Endodermal cell (in vitro differentiated cells): ENCODE measurements around the gene DCN. TPM values are rescaled to one million over a fixed set of nuclear protein-coding genes. Genes with fewer than 3 reads are reported as not detected.

Source experiments
- DNase-seq: peaks from one replicate; pipeline ENCODE4 v3.0.0-alpha.2; 2017
- H3K27ac ChIP-seq: 2 replicates; pipeline ENCODE4 v1.5.1; 2013; ENCODE audit warnings: mild to moderate bottlenecking, low read depth, low read length, moderate library complexity
- H3K27me3 ChIP-seq: 2 replicates; pipeline ENCODE4 v1.6.1; 2013; ENCODE audit warnings: mild to moderate bottlenecking, low read length, moderate library complexity; ENCODE audit not compliant: insufficient read depth, control insufficient read depth, poor library complexity, severe bottlenecking
- H3K36me3 ChIP-seq: 2 replicates; pipeline ENCODE4 v1.7.0; 2013; ENCODE audit warnings: mild to moderate bottlenecking, low read length, moderate library complexity; ENCODE audit not compliant: control insufficient read depth, insufficient read depth
- H3K4me1 ChIP-seq: one replicate; pipeline ENCODE4 v1.7.0; 2013; ENCODE audit warnings: low read length; ENCODE audit not compliant: control insufficient read depth, insufficient read depth
- H3K4me3 ChIP-seq: 2 replicates; pipeline ENCODE4 v1.5.1; 2013; ENCODE audit warnings: mild to moderate bottlenecking, low read length, moderate library complexity
- H3K9ac ChIP-seq: 2 replicates; pipeline ENCODE4 v1.6.1; 2013; ENCODE audit warnings: mild to moderate bottlenecking, low read length, moderate library complexity; ENCODE audit not compliant: poor library complexity, severe bottlenecking; ENCODE audit errors: extremely low read depth
- H3K9me3 ChIP-seq: 2 replicates; pipeline ENCODE4 v1.6.1; 2013; ENCODE audit warnings: mild to moderate bottlenecking, low read length, moderate library complexity; ENCODE audit not compliant: control insufficient read depth
- H3K27ac Mint-ChIP-seq: 2 replicates; pipeline ENCODE4 v1.8.0; 2020; ENCODE audit warnings: mixed read lengths
- H3K27me3 Mint-ChIP-seq: 2 replicates; pipeline ENCODE4 v1.8.0; 2021; ENCODE audit warnings: mild to moderate bottlenecking, mixed read lengths; ENCODE audit not compliant: insufficient read depth
- H3K36me3 Mint-ChIP-seq: 2 replicates; pipeline ENCODE4 v1.8.0; 2020; ENCODE audit warnings: low read depth, mixed read lengths
- H3K4me1 Mint-ChIP-seq: 2 replicates; pipeline ENCODE4 v1.8.0; 2020; ENCODE audit warnings: mixed read lengths
- H3K4me3 Mint-ChIP-seq: 2 replicates; pipeline ENCODE4 v1.8.0; 2020; ENCODE audit warnings: mild to moderate bottlenecking, moderate library complexity, mixed read lengths
- H3K9me3 Mint-ChIP-seq: 2 replicates; pipeline ENCODE4 v1.8.0; 2020; ENCODE audit warnings: mild to moderate bottlenecking, mixed read lengths
- CTCF ChIP-seq: fragments of 200-600 bp; sonication (generic); conservative IDR thresholded peaks from 2 replicates; pipeline ENCODE4 v1.5.0; 2021; ENCODE audit warnings: antibody characterized with exemption, mild to moderate bottlenecking
- WGBS, 2 experiments: methylation state at CpG; one replicate each; pipeline versions ENCODE4 v1.1.5 to v1.1.7; 2013; ENCODE audit warnings: missing lambda C conversion rate in 2 of 2, mixed read lengths in 1 of 2; ENCODE audit not compliant: insufficient coverage in 1 of 2, insufficient read length in 1 of 2; 5-methylcytosine and 5-hydroxymethylcytosine counted together
- total RNA-seq, 2 donors: library from RNA; stranded (reverse); fragmentation: NEBNext Ultra II Directional in 1 of 2; extraction: Animal tissue kit (Norgen Biotek cat#: 25700) in 1 of 2; gene quantifications; 2 replicates in 1 of 2; 3 replicates in 1 of 2; pipeline ENCODE4 v1.2.1, GENCODE V29; 2021

The DCN gene
- total RNA-seq, 2 donors from 2014 or later, result not detected

GRCh38 chr12:91098941-91099340, 83.7 kb downstream of the DCN start:
- Mint-ChIP-seq H3K4me1 (no peaks in the 10 kb centered on the region), H3K27me3 (no peaks in the 10 kb centered on the region), H3K9me3 (peaks cover 5% of the 10 kb centered on the region), H3K36me3 (no peaks in the 10 kb centered on the region), H3K4me3 (no peak overlapping the region), H3K27ac (no peak overlapping the region)
- Histone ChIP-seq H3K27me3 (no peaks in the 10 kb centered on the region), H3K27ac (no peak overlapping the region), H3K4me3 (no peak overlapping the region), H3K9ac (no peak overlapping the region), H3K36me3 (no peaks in the 10 kb centered on the region), H3K4me1 (no peaks in the 10 kb centered on the region), H3K9me3 (peaks cover 5% of the 10 kb centered on the region)
- no peak for TF ChIP-seq CTCF
- no peak for DNase-seq
- WGBS, 2 experiments, result 56% methylated on average over 3 of the region's 3 CpGs; no CpG with 5 or more reads in 1 of the 2 experiments

DNA sequence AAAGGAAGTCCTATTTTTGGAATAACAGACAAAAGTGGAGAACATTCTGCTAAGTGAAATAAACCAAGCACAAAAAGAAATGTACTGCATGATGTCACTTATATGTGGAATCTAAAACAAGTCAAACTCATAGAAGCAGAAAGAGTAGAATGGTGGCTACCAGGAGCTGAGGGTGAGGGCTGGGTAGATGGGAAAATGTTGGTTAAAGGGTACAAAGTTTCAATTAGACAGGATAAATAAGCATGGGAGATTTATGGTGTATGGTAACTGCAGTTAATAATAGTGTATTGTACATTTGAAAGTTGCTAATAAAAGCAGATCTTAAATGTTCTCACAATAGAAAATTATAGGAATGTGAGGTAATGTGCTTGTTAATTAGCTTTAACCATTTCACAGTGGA, 84.2 kb downstream of the DCN start:
- H3K36me3 ChIP-seq, result no peaks in the 10 kb centered on the region
- Mint-ChIP-seq H3K4me1 (no peaks in the 10 kb centered on the region), H3K9me3 (peaks cover 5% of the 10 kb centered on the region), H3K27ac (no peak overlapping the region), H3K36me3 (no peaks in the 10 kb centered on the region), H3K27me3 (no peaks in the 10 kb centered on the region), H3K4me3 (no peak overlapping the region)
- H3K4me1 ChIP-seq, result no peaks in the 10 kb centered on the region
- no peak for DNase-seq
- TF ChIP-seq CTCF, result no peak
- no peaks in the 10 kb centered on the region for H3K27me3 ChIP-seq
- no peak overlapping the region for H3K9ac ChIP-seq
- no peak overlapping the region for H3K4me3 ChIP-seq
- H3K9me3 ChIP-seq, result peaks cover 5% of the 10 kb centered on the region
- no peak overlapping the region for H3K27ac ChIP-seq

GRCh38 chr12:91094957-91095356, 87.7 kb downstream of the DCN start:
- H3K27ac ChIP-seq, result no peak overlapping the region
- no peak overlapping the region for H3K9ac ChIP-seq
- no peaks in the 10 kb centered on the region for H3K27me3 ChIP-seq
- DNase-seq, result no peak
- TF ChIP-seq CTCF, result no peak
- Mint-ChIP-seq H3K9me3 (peaks cover 15% of the 10 kb centered on the region), H3K27ac (no peak overlapping the region), H3K27me3 (no peaks in the 10 kb centered on the region), H3K4me1 (no peaks in the 10 kb centered on the region), H3K36me3 (no peaks in the 10 kb centered on the region), H3K4me3 (no peak overlapping the region)
- peaks cover 14% of the 10 kb centered on the region for H3K9me3 ChIP-seq
- 100% methylated on average over 1 of the region's 1 CpG; no CpG with 5 or more reads in 1 of the 2 experiments for WGBS, 2 experiments
- no peak overlapping the region for H3K4me3 ChIP-seq
- H3K36me3 ChIP-seq, result no peaks in the 10 kb centered on the region
- H3K4me1 ChIP-seq, result no peaks in the 10 kb centered on the region
